Psoas muscle (tissue), 8 donors: ENCODE results near the gene SP4. TPM values are rescaled to one million over a fixed set of nuclear protein-coding genes. Genes with fewer than 3 reads are reported as not detected.
"Not testable (repeated sequence)": the region's sequence is repeated elsewhere in the genome, so short reads cannot be mapped to it uniquely, and the experiment has no call there.

Experiments
- ATAC-seq, 4 donors: fragments of 200-7000 bp; cut with Tn5 transposase; one replicate each; pipeline ENCODE4 v1.9.1; 2020; ENCODE audit warnings: moderate library complexity in 3 of 4, mild to moderate bottlenecking in 2 of 4
- DNase-seq, 2 donors: peaks; one replicate each; pipeline ENCODE4 v3.0.0-alpha.2; 2020
- H3K27ac ChIP-seq: fragments of 200-600 bp; one replicate; pipeline ENCODE4 v1.8.0; 2022
- H3K27me3 ChIP-seq, 3 donors: fragments of 200-600 bp in 1 of 3; one replicate each; pipeline versions ENCODE4 v1.6.1 to v1.8.0; 2013 to 2022; ENCODE audit warnings: low read length in 2 of 3, mild to moderate bottlenecking in 2 of 3, moderate library complexity in 1 of 3; ENCODE audit not compliant: insufficient read depth in 3 of 3
- H3K36me3 ChIP-seq, 2 donors: fragments of 200-600 bp in 1 of 2; one replicate each; pipeline versions ENCODE4 v1.6.1 to v1.8.0; 2013 to 2022; ENCODE audit warnings: low read depth in 1 of 2, mild to moderate bottlenecking in 1 of 2, moderate library complexity in 1 of 2; ENCODE audit not compliant: insufficient read depth in 1 of 2
- H3K4me1 ChIP-seq: fragments of 200-600 bp; one replicate; pipeline ENCODE4 v1.8.0; 2022
- H3K4me3 ChIP-seq: fragments of 200-600 bp; one replicate; pipeline ENCODE4 v1.8.0; 2022; ENCODE audit warnings: mild to moderate bottlenecking
- H3K9me3 ChIP-seq: fragments of 200-600 bp; one replicate; pipeline ENCODE4 v1.8.0; 2022
- CTCF ChIP-seq: fragments of 200-600 bp; IDR thresholded peaks from one replicate; pipeline ENCODE4 v1.8.0; 2022; ENCODE audit warnings: antibody characterized with exemption
- WGBS, 3 donors: extraction: QIAGEN DNeasy Blood & Tissue Kit; methylation state at CpG; one replicate each; pipeline versions ENCODE4 v1.1.6 to v1.1.7; 2013; 5-methylcytosine and 5-hydroxymethylcytosine counted together
- intact Hi-C, 2 donors: fragments of 100-400 bp; cut with DNase I; formaldehyde crosslinking; loops; one replicate each; pipeline versions ENCODE4 v1.11.0 to v1.14.2; 2022
- polyA plus RNA-seq, 3 donors: library from polyadenylated mRNA; stranded (reverse); fragments of 200-250 nt; gene quantifications; one replicate each; pipeline ENCODE4 v1.2.3, GENCODE V29; 2013
- total RNA-seq, 4 donors: library from RNA; stranded (reverse); fragmentation: NEBNext Ultra II Directional in 2 of 4; extraction: Animal tissue kit (Norgen Biotek cat#: 25700) in 2 of 4; gene quantifications; one replicate each; pipeline versions ENCODE4 v1.2.1 to v1.2.4, GENCODE V29; 2021 to 2023
- donor health status: healthy with polysubstance abuse.
- donor health status: DM: no; HTN: no; CAD: no; lungs with moderate emphysema.
- donor health status: Bipolar disorder and iron deficiency.
- donor health status: healthy.
- donor health status: DM: yes; HTN: yes; CAD: no.
- donor health status: DM: no; HTN: no; CAD: no.
- donor health status: DM: no; HTN: no; CAD: no.
- donor health status: DM: yes; HTN: yes; CAD: no.

SP4 gene
- total and polyA plus RNA-seq, 7 donors: 1.5 to 7.4 (median 5.7) TPM

GRCh38 chr7:21508538-21508937 lies 80.7 kb downstream of the SP4 start:
- WGBS, 3 donors: 97 to 98% (median 97%) methylated on average over 3 of the region's 3 CpGs
- no peaks in the 10 kb centered on the region for H3K4me1 ChIP-seq
- H3K36me3 ChIP-seq: peaks cover 0 to 17% of the 10 kb centered on the region in 2 donors
- DNase-seq (no peak), ATAC-seq (no peak)
- no peak overlapping the region for H3K27ac ChIP-seq
- intact Hi-C loops: loop anchor here (5.0 to 10.0 kb wide), 2 partner anchors 84 to 731 kb away; partner anchors contain the start of gene SP4 (in 1 of the 2)
- no peak overlapping the region for H3K4me3 ChIP-seq
- H3K9me3 ChIP-seq: no peaks in the 10 kb centered on the region
- H3K27me3 ChIP-seq: no peaks in the 10 kb centered on the region
- no peak for TF ChIP-seq CTCF

- intact Hi-C loops: no loop called here
- H3K9me3 ChIP-seq: no peaks in the 10 kb centered on the region
- peaks cover 0 to 17% of the 10 kb centered on the region in 2 donors for H3K36me3 ChIP-seq
- ATAC-seq: no peak
- no peak for DNase-seq
- H3K27ac ChIP-seq: no peak overlapping the region
- TF ChIP-seq CTCF: no peak
- H3K4me3 ChIP-seq: no peak overlapping the region
- H3K4me1 ChIP-seq: no peaks in the 10 kb centered on the region
- no peaks in the 10 kb centered on the region for H3K27me3 ChIP-seq
Measured at GRCh38 chr7:21514062-21514461, 86.2 kb downstream of the SP4 start.

GRCh38 chr7:21524680-21525079 lies 96.8 kb downstream of the SP4 start:
- H3K27ac ChIP-seq: no peak overlapping the region
- no peaks in the 10 kb centered on the region for H3K27me3 ChIP-seq
- no peaks in the 10 kb centered on the region for H3K4me1 ChIP-seq
- no peak for ATAC-seq
- no peak overlapping the region for H3K4me3 ChIP-seq
- 88 to 96% (median 93%) methylated on average over 1 of the region's 1 CpG for WGBS, 3 donors
- intact Hi-C loops: loop anchor here in 1 of 2 donors (10.0 kb wide), 1 partner anchor 480 kb away; no protein-coding TSS in a partner anchor
- DNase-seq: no peak
- no peaks in the 10 kb centered on the region for H3K36me3 ChIP-seq
- no peaks in the 10 kb centered on the region for H3K9me3 ChIP-seq
- TF ChIP-seq CTCF: no peak

- peak; percentile 30 for TF ChIP-seq CTCF
- intact Hi-C loops: loop anchor here in 1 of 2 donors (10.0 kb wide), 1 partner anchor 479 kb away; no protein-coding TSS in a partner anchor
- H3K27me3 ChIP-seq: no peaks in the 10 kb centered on the region
- no peak overlapping the region for H3K27ac ChIP-seq
- no peaks in the 10 kb centered on the region for H3K9me3 ChIP-seq
- no peaks in the 10 kb centered on the region for H3K36me3 ChIP-seq
- H3K4me1 ChIP-seq: no peaks in the 10 kb centered on the region
- no peak overlapping the region for H3K4me3 ChIP-seq
- ATAC-seq: no peak
- no peak for DNase-seq
Measured at GRCh38 chr7:21526007-21526406, 98.1 kb downstream of the SP4 start.

GRCh38 chr7:21526448-21526847 lies 98.6 kb downstream of the SP4 start:
- 92 to 93% (median 93%) methylated on average over 3 of the region's 3 CpGs for WGBS, 3 donors

GRCh38 chr7:21532485-21532884 lies 104.6 kb downstream of the SP4 start:
- ATAC-seq, H3K4me1 ChIP-seq, H3K27me3 ChIP-seq, H3K36me3 ChIP-seq, DNase-seq, intact Hi-C loops, H3K9me3 ChIP-seq, H3K4me3 ChIP-seq, H3K27ac ChIP-seq: not testable (repeated sequence)
- WGBS, 3 donors: 46 to 74% (median 48%) methylated on average over 1 of the region's 1 CpG

More at GRCh38 chr7:21526448-21526847, 98.6 kb downstream of the SP4 start:
- H3K27me3 ChIP-seq: no peaks in the 10 kb centered on the region
- H3K4me3 ChIP-seq: no peak overlapping the region
- ATAC-seq (no peak), DNase-seq (no peak)
- no peaks in the 10 kb centered on the region for H3K9me3 ChIP-seq
- intact Hi-C loops: loop anchor here in 1 of 2 donors (10.0 kb wide), 1 partner anchor 478 kb away; no protein-coding TSS in a partner anchor
- H3K4me1 ChIP-seq: no peaks in the 10 kb centered on the region
- TF ChIP-seq CTCF: no peak
- no peaks in the 10 kb centered on the region for H3K36me3 ChIP-seq
- H3K27ac ChIP-seq: no peak overlapping the region

- intact Hi-C loops, ATAC-seq, H3K27ac ChIP-seq, H3K27me3 ChIP-seq, DNase-seq, H3K4me3 ChIP-seq, H3K9me3 ChIP-seq, H3K36me3 ChIP-seq, H3K4me1 ChIP-seq: not testable (repeated sequence)
Measured at GRCh38 chr7:21533646-21534045, 105.8 kb downstream of the SP4 start.
